GM19351 (cell line): ENCODE data around the gene STRADA.
A peak's percentile ranks its signal among the peaks of the same experiment; 100 is the strongest.

ENCODE experiments used
- ATAC-seq: cut with Tn5 transposase; IDR thresholded peaks from one replicate; pipeline ENCODE4 v1.9.1; 2021; ENCODE audit warnings: mild to moderate bottlenecking, moderate library complexity; ENCODE audit not compliant: unreplicated experiment

STRADA gene

DNA sequence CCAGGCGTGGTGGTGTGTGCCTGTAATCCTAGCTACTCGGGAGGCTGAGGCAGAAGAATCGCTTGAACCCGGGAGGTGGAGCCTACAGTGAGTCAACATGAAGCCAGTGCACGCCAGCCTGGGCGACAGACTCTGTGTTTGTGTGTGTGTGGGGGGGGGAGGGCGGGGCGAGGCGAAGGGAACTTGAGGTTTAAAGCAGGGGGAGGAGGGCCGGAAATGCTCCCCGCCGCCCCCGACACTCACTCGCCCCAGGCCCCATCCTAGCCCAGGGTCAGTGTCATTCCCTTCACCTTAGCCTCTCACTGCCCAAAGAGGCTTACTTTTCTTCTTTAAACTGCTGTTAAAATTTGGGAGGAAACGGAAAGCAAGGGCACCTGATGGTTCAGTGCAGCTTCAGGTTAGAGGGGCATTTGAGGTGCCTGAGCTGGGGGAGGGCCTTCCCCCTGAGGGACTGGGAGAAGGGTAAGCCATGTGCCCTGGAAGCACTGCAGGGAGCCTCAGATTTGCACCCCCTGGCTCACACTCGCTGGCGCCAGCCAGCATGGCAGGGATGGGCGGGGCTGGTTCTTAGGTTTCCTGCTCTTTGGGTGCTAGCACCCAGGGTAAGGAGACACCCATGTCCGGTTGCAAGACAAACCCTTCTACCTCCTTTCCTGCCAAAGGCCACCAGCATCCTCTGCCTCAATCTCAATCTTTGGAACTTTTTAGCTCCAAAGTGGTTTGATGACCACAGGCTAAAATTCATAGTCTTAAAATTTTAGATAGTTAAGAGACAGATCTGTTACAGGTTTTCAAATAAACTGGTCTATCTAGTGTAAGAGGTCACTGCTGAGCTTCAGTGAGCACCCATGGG is 39.5 kb downstream of the STRADA start:
- ATAC-seq = no peak

DNA sequence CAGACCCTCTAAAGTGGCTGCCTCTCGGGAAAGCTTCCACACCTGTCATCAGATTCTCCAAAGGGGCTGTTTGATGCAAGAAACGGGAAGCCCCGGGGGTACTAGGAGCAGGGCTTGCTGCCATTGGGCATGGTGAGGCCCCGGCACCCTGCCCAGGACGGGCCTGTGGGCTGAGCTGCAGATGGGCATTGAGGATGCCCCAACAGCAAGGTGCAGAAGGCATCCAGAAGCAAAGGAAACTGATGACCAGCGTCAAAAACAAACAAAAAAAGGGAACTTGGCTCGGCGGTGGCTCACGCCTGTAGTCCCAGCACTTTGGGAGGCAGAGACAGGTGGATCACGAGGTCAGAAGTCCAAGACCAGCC is 40.2 kb downstream of the STRADA start:
- ATAC-seq = no peak

DNA sequence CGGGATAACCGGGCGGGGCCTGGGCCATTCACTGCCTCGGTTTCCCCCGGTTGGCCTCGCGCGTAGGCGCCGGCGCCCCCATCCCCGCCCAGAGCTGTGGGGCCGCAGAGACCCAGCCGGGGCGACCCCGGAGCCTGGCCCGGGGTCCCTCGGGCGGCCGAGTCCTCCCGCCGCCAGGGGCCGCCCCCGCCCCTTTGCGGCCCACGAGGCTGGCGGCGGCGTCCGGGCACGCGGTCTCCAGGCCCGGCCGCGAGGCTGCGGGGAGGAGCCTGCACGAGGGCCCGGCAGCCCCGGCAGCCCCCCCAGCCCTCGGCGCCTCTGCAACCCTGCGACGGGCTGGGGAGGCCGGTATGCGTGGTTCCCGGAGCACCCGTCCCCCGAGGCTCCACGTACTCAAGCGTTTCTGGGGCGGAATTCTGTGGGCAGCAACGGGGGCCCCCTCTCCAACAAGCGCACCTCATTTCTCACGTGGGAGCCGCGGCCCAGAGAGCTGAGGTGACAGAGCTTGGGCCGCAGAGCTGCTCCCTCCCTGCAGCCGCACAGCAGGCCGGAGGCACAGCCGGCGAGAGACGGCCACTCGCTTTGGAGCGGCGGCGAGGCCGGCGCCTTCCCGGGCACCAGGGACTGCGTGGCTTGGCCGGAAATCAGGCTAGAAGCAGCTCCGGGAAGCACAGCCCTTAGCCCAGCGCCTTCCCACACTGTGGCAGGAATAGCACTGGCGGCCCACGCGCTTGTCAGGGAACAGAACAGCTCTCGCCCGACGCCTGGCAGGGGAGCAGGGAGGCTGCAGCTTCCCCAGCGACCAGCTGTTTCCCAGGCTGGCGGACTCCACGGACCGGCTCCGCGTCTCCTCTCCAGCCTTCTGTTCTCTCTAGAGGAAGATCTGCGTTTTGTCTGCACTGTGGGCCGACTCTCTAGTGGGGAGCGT is 40.8 kb downstream of the STRADA start:
- no peak for ATAC-seq

DNA sequence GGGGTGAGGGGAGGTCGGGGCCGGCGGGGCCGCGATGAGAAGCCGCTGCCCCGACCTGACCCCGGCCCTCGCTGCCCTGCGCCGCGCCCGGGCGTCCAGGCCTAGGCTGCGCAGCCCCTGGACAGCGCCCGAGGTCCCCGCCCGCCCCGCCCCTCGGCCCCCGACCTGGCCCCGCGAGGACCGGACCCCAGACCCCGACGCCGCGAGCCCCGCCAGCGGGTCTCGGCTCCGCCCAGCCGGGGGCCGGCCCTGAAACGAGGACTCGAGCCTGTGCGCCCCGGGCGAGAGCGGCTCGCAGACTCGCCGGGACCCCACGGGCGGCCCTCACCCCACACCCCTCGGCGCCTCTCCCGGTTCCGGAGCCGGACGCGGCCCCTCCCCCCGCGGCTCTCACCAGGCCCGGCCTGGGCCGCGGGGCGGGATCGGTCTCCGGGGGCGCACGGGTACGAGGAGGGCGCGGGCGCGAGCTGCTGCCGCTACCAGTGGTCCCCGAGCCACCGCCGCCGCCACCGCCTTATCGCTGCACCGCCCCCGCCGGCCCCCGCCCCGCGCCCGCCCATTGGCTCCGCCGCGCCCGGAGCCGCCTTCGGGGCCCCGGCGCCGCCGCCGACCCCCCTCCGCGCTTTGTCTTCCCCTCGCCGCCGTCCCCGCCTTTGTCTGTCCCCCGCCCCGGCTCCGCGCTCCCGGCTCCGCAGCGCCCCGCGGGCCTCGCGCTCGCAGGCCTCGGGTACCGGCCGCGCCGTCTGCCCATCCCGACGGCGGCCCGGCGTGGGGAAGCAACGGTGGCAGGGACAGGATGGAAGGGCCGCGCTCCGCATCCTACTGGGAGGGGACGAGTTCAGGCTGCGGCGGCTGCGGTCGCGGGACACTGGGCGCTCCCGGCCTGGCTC is 41.7 kb downstream of the STRADA start, which contains the start of gene LIMD2:
Gene LIMD2 (minus strand): TSS at position 488 of the 890 bp plus-strand sequence. CDS start 827 bp downstream, outside the sequence.
- ATAC-seq = peak; percentile 13

DNA sequence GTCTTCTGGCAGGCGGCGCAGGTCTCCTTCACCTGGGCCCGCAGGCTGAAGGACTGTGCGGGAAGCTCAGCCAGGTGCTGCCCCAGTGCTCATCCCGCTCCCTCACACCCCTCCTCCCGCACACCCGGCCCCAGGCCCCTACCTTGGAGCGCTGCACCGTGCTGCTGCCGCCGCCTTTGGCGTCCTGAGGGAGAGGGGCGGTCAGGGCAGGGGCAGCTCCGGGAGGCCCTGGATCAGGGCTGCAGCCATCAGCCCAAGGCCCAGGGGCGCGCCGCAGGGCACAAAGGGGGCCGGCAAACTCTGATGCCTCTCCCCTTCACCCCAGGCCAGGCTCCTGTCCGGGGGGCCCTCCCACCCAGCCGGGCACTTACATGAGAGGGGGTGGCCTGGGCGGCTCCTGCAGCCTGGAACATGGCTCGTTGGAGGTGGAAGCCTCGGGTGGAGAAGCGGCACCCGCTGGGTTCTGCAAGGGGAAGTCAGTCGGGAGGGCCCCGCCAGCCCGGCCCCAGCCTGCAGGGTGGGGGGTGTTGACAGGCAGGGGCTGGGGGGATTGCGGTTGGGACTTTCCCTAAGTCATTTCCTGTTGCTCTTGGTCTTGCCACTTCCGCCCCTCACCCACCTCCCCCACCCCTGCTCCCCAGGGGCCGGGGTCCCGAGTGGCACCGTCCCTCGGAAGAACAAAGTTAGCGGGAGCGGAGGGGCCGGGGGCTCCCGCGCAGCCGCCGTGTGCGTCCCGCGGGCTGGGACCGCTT is 42.5 kb downstream of the STRADA start:
- ATAC-seq = peak; percentile 23

DNA sequence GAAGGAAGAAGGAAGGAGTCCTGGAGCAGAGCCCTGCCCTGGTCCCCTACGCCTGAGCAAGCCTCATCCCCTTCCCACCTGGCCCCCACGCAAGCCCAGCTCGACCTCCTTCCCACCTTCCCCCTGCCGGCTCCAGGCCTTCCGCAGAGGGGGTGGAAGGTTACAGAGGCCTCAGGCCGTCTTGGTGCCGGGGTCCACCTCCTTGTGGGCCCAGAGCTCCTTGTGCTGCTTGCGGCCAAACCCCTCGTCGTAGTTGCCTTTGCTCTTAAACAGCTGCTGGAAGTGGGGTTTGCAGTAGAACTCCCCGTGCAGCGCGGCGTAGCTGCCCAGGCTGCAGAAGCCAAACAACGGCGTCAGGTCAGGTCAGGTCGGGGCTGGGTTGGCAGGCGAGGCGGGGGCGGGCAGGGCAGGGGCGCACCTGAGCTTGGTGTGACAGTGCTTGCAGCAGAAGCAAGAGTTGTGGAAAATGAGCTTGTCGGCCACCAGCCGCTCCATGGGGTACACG is 43.2 kb downstream of the STRADA start:
- no peak for ATAC-seq

DNA sequence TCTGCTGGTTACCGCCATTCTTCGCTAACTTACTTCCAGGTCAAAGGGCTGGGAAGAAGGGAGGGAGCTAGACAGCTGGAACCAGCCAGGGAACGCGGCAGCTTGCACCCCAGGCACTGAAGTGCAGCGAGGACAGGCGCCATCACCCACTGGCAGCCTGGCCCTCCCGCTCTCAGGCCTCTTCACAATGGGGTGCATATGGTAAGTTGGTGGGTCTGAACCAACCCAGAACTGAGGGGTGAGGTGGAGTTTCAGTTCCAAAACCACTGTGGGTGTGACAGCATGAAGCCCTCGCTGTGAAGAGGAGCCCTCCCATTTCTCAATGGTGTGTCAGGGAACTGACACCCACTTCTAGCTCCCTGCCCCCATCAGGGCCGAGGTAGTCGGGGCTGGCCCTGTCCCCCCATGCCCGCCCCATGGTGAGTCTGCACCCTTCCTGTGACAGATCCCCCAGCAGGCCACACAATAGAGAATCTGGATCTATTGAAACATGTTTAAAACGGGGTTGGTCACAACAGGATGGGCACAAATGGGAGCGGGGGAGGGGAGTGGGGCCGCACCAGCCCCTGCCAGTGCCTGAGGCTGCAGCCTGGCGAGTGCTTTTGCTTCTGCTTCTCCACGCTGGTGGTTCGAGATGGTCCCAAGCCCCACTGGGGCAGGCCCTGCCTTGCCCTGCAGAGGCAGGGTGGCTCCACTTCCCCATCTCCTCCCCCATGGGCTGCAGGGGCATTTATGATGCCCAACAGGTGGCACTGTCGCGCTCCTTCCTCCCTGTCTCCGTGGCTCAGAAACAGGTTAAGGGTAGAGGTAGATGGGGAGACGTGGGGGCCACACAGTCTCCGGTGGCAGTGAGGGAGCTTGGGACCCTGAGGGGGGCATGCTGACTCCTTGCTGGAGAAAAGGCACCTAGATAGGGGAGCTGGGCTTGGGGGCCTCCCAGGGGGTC is 44.0 kb downstream of the STRADA start:
- no peak for ATAC-seq

DNA sequence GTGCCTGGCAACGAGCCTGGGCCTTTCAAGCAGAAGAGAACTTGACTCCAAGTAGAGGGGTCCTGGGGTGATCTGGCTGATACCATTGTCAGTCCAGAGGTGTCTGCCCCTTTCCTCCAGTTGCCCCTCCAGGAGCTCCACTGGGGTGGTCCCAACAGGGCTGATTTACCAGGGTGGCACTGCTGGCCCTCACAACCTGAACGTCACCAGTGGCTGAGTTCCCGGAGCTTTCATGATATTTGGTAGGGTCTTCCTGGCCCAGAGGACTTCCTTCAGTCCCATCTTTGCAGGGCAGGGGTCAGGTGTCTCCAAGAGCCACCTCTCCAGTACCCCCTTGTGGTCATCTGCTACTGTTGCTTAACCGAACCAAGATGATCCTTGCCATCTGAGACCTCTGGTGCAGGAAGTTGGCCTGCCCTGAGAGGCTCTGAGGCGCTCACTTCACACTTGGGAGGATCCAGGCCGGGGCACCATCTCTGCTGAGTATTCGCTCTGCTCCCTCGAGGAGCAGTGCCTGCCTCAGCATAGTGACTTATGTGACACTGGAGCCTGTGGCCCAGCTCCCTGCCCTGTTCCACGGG is 45.1 kb downstream of the STRADA start:
- no peak for ATAC-seq

DNA sequence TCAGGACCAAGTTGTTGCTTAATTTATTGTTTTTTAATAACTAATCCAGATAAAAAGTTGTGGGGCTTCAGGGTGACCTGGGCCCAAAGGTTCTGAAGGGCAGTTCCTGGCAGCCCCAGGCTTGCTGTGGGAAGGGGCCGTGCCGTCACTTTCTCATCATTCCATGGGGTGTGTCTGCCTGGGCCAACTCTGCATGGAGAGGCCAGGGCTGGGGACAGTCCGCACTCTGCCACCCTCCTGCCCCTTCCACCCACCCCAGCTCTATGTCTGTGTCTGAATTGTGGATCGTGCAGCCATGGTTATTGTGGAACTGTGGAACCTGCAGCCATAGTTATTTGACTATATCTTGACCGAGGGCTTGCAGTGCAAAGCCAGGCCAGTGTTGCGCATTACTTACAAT is 45.7 kb downstream of the STRADA start:
- ATAC-seq = no peak

DNA sequence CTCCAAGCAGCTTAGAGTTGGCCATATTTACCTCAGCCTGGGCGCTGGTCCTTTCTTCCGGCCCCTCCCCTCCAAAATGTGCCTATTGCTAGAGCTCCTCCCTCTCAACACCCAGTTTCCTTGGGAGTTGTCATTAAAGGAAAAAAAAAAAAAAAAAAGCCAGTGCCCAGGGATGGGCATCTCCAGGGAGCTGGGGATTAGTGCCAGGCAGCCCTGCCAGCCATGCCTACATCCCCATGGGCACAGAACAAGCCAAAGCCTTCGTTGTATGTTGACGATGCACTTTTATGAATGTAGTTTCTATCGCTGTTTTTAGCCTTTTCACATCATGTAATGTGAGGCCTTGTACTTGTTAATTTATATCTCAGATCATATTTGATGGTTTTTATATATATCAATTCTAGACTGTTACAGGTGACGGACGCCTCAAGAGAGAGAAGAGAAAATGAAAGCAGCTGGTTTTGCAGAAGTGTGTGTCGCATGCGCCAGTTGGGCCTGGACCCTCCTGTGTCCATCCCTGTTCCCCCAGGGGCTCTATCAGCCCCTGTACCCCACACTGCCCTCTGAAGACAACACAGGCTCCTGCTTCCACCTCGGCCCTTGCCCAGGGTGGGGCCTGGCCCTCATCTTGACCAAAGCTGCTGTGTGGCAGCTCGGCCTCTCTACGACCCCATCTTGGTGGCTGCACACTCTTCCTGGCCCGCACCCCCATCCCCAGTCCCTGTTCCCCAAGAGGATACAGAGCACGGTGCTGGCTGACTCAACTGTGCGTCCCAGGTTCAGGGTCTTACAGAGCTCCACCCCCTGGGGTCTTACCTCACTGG is 46.4 kb downstream of the STRADA start:
- no peak for ATAC-seq

DNA sequence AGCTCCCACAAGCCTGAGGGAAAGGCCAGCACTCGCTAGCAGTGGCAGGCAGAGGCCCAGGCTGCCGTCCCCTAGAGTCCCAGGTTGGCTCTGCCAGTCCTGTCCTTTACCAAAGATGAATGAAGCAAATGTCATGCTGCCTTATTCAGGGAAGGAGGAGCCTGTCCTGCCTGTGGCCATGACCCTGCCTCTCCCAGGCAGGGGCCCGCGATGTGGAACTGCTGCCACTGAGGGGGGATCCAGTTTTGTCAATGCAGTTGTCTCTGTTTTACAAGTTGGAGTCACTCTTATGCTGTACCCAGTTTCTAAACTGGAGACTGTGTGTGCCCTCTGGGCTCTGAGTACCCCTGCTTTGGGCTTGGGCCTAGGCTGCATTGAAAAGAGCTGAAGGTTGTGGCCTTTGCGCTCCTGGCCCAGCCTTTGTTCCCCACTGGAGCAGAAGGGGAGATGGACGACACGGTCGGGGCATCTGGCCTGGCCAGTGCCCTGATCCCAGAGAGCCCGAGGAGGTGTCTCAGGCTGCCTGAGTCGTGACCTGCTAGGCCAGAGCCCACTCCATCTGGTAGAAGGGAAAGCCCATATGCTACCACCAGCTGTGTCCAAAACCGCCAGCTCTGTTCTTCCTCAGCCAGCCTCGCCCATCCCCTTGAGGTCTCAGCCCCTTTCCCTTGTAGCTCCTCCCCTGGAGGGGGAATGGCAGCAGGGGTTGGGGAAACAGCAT is 47.2 kb downstream of the STRADA start:
- ATAC-seq = no peak

DNA sequence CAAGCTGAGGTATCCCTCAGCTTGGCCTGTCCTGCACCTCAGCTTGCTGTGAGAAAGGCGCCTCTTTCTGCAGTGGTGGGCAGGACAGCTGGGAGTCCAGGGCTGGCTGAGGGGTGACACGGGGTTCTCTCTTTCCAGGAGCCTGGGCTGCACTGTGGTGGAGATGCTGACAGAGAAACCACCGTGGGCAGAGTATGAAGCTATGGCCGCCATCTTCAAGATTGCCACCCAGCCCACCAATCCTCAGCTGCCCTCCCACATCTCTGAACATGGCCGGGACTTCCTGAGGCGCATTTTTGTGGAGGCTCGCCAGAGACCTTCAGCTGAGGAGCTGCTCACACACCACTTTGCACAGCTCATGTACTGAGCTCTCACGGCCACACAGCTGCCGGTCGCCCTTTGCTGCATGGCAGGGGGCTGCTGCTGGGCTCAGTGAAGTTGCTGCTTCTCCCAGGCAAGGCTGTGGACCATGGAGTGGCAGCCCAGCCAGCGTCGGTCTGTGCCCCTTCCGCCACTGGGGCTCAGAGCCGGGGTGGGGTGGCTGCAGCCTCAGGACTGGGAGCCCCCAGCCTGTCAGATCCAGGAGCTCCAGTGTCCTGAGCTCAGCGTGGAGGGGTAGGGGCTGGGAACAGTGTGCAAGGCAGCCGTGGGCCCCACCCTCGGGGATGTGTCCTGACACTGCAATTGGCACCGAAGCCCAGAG is 48.0 kb downstream of the STRADA start:
- no peak for ATAC-seq

DNA sequence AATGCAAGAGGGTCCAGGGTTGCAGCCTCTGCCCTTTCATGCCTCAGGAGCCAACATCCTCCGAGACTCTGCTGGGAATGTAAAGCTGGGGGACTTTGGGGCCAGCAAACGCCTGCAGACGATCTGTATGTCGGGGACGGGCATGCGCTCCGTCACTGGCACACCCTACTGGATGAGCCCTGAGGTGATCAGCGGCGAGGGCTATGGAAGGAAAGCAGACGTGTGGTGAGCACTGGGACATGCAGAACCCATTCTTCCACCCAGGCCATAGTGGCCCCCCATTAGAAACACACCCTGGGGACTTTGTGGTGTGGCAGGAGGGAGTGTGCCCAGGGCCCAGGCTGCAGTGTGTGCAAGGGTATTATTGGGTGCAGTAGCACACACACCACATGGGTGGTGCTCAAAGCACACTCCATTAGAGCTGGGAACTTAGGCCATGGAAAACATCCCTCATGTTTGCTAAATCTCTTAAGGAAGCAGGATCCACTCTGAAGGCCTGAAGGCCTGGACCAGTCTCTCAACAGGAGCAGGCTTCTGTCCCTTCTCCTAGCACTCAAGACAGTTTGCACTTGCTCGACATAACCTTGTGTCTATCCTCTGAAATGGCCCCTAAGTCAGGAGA is 49.3 kb downstream of the STRADA start:
- ATAC-seq = no peak

DNA sequence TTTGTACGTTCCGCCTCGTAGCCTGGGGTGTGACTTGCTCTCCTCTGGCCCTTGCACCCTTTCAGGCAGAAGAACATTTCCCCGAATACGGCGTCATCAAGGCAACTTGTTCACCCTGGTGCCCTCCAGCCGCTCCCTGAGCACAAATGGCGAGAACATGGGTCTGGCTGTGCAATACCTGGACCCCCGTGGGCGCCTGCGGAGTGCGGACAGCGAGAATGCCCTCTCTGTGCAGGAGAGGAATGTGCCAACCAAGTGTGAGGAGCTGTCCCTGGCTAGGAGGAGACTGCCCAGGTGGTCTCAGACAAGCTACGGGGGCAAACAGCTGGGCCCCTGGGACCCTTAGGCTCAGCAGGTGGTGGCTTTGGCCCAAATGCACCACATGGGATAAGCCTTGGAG is 52.1 kb downstream of the STRADA start:
- ATAC-seq = no peak

DNA sequence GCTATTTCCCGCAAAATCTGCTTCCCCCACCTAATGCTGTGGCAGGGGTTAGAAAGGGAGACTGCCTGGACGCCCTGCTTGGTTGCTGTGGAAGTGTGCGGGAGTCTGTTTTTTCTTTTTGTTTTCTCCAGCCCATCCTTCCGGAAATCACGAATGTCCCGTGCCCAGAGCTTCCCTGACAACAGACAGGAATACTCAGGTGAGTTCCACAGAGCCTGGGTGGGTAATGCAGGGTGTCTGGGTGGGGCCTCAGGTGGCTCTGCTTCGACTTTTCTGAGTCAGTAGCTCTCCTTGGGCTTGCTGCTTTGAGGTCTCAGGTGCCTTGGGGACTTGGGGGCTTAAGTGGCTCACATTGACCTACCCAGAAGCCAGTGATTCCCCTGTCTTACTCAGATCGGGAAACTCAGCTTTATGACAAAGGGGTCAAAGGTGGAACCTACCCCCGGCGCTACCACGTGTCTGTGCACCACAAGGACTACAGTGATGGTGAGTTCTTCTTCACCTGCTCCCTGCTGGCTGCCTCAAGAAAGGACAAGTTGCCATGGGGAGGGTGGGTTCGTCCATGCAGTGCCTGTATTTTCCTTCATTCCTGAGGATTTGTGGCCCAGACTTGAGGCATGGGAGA is 53.1 kb downstream of the STRADA start:
- ATAC-seq = no peak
